Naive B cell (primary cell): ENCODE measurements around the gene MRPL55. TPM values are rescaled to one million over a fixed set of nuclear protein-coding genes. Genes with fewer than 3 reads are reported as not detected.
A peak's percentile ranks its signal among the peaks of the same experiment; 100 is the strongest.

ENCODE experiments used
- ATAC-seq, 2 donors: fragments of 150-1000 bp; cut with Tn5 transposase; 2 replicates each; pipeline ENCODE4 v1.10.0; 2021; ENCODE audit warnings: low read depth in 2 of 2, mild to moderate bottlenecking in 2 of 2, moderate library complexity in 2 of 2
- DNase-seq: peaks from one replicate; pipeline ENCODE4 v3.0.0; 2022
- H3K27ac Mint-ChIP-seq, 6 donors: one replicate each; pipeline ENCODE4 v1.8.0; 2020 to 2022; ENCODE audit warnings: mild to moderate bottlenecking in 6 of 6, mixed read lengths in 6 of 6, moderate library complexity in 5 of 6, inconsistent platforms in 2 of 6
- H3K27me3 Mint-ChIP-seq, 3 donors: one replicate each; pipeline ENCODE4 v1.8.0; 2021 to 2022; ENCODE audit warnings: mixed read lengths in 3 of 3, mild to moderate bottlenecking in 1 of 3
- H3K36me3 Mint-ChIP-seq, 2 donors: one replicate each; pipeline ENCODE4 v1.8.0; 2020 to 2022; ENCODE audit warnings: mixed read lengths in 2 of 2, inconsistent platforms in 1 of 2, mild to moderate bottlenecking in 1 of 2
- H3K4me1 Mint-ChIP-seq, 3 donors: one replicate each; pipeline ENCODE4 v1.8.0; 2020 to 2022; ENCODE audit warnings: mixed read lengths in 3 of 3, inconsistent platforms in 1 of 3, mild to moderate bottlenecking in 1 of 3, moderate library complexity in 1 of 3
- H3K4me3 Mint-ChIP-seq, 8 donors: one replicate each; pipeline ENCODE4 v1.8.0; 2020 to 2022; ENCODE audit warnings: mild to moderate bottlenecking in 8 of 8, mixed read lengths in 8 of 8, moderate library complexity in 8 of 8, inconsistent platforms in 2 of 8
- H3K9me3 Mint-ChIP-seq, 7 donors: one replicate each; pipeline ENCODE4 v1.8.0; 2020 to 2022; ENCODE audit warnings: mixed read lengths in 7 of 7, mild to moderate bottlenecking in 5 of 7, inconsistent platforms in 2 of 7, moderate library complexity in 1 of 7
- polyA plus RNA-seq, 6 donors: library from polyadenylated mRNA; unstranded; fragments of 300-500 nt; fragmentation: Illumina TruSeq; gene quantifications; one replicate each; pipeline ENCODE4 v1.2.3, GENCODE V29; 2021; ENCODE audit warnings: low read depth in 6 of 6

Gene MRPL55
- polyA plus RNA-seq, 6 donors from 2014 or later: 98.2 to 211 (median 121) TPM

- no peaks in the 10 kb centered on the region for H3K27me3 Mint-ChIP-seq
- no peak for DNase-seq
- H3K36me3 Mint-ChIP-seq: no peaks in the 10 kb centered on the region
- H3K4me1 Mint-ChIP-seq: peaks cover 22 to 38% (median 38%) of the 10 kb centered on the region in 3 donors
- H3K4me3 Mint-ChIP-seq: peak overlapping the region in 3 of 8 donors; percentile 3 to 73 (median 71)
- H3K9me3 Mint-ChIP-seq: no peaks in the 10 kb centered on the region
- no peak for ATAC-seq
- no peak overlapping the region for H3K27ac Mint-ChIP-seq
These were observed 29.4 kb downstream of the MRPL55 start for GRCh38 chr1:228079601-228080263.

GRCh38 chr1:228079013-228079412 lies 30.1 kb downstream of the MRPL55 start:
- no peak for ATAC-seq
- Mint-ChIP-seq H3K36me3 (no peaks in the 10 kb centered on the region), H3K27me3 (no peaks in the 10 kb centered on the region), H3K27ac (peak overlapping the region in 2 of 6 donors; percentile 24 to 75), H3K9me3 (no peaks in the 10 kb centered on the region), H3K4me1 (peaks cover 15 to 37% (median 36%) of the 10 kb centered on the region in 3 donors), H3K4me3 (peak overlapping the region in 3 of 8 donors; percentile 61 to 73 (median 71))
- no peak for DNase-seq

GRCh38 chr1:228077565-228078330 lies 31.4 kb downstream of the MRPL55 start:
- H3K27ac Mint-ChIP-seq: peak overlapping the region in 2 of 6 donors; percentile 69 to 77
- no peaks in the 10 kb centered on the region for H3K36me3 Mint-ChIP-seq
- peaks cover 9 to 41% (median 30%) of the 10 kb centered on the region in 3 donors for H3K4me1 Mint-ChIP-seq
- no peaks in the 10 kb centered on the region for H3K27me3 Mint-ChIP-seq
- ATAC-seq (no peak), DNase-seq (no peak)
- H3K4me3 Mint-ChIP-seq: peak overlapping the region in 1 of 8 donors; percentile 52
- no peaks in the 10 kb centered on the region for H3K9me3 Mint-ChIP-seq

GRCh38 chr1:228076796-228077430 lies 32.2 kb downstream of the MRPL55 start:
- ATAC-seq (no peak), DNase-seq (no peak)
- Mint-ChIP-seq H3K27me3 (no peaks in the 10 kb centered on the region), H3K27ac (peak overlapping the region in 3 of 6 donors; percentile 33 to 81 (median 69)), H3K9me3 (no peaks in the 10 kb centered on the region), H3K4me1 (peaks cover 9 to 41% (median 34%) of the 10 kb centered on the region in 3 donors), H3K4me3 (peak overlapping the region in 1 of 8 donors; percentile 36), H3K36me3 (no peaks in the 10 kb centered on the region)

GRCh38 chr1:228075801-228076271 lies 33.3 kb downstream of the MRPL55 start:
- DNase-seq: no peak
- H3K27ac Mint-ChIP-seq: peak overlapping the region in 2 of 6 donors; percentile 24 to 55
- no peaks in the 10 kb centered on the region for H3K27me3 Mint-ChIP-seq
- peak overlapping the region in 1 of 8 donors; percentile 36 for H3K4me3 Mint-ChIP-seq
- ATAC-seq: no peak
- H3K36me3 Mint-ChIP-seq: no peaks in the 10 kb centered on the region
- no peaks in the 10 kb centered on the region for H3K9me3 Mint-ChIP-seq
- H3K4me1 Mint-ChIP-seq: peaks cover 3 to 36% (median 32%) of the 10 kb centered on the region in 3 donors

- Mint-ChIP-seq H3K27ac (no peak overlapping the region), H3K4me1 (peaks cover 3 to 35% (median 35%) of the 10 kb centered on the region in 3 donors)
These were observed 34.0 kb downstream of the MRPL55 start for GRCh38 chr1:228074954-228075730.

GRCh38 chr1:228073857-228074545 lies 35.1 kb downstream of the MRPL55 start:
- ATAC-seq (no peak), DNase-seq (no peak)
- peaks cover 0 to under 1% (median 0%) of the 10 kb centered on the region in 3 donors for H3K27me3 Mint-ChIP-seq
- H3K36me3 Mint-ChIP-seq: no peaks in the 10 kb centered on the region
- peaks cover 3 to 34% (median 28%) of the 10 kb centered on the region in 3 donors for H3K4me1 Mint-ChIP-seq
- peak overlapping the region in 1 of 6 donors; percentile 59 for H3K27ac Mint-ChIP-seq
- no peaks in the 10 kb centered on the region for H3K9me3 Mint-ChIP-seq
- H3K4me3 Mint-ChIP-seq: no peak overlapping the region

More at GRCh38 chr1:228074954-228075730, 34.0 kb downstream of the MRPL55 start:
- Mint-ChIP-seq H3K4me3 (no peak overlapping the region), H3K27me3 (no peaks in the 10 kb centered on the region), H3K36me3 (no peaks in the 10 kb centered on the region), H3K9me3 (no peaks in the 10 kb centered on the region)
- no peak for DNase-seq
- ATAC-seq: no peak

GRCh38 chr1:228073061-228073856 lies 35.8 kb downstream of the MRPL55 start:
- DNase-seq: no peak
- no peak overlapping the region for H3K27ac Mint-ChIP-seq

GRCh38 chr1:228072658-228073043 lies 36.4 kb downstream of the MRPL55 start:
- DNase-seq: no peak
- H3K36me3 Mint-ChIP-seq: no peaks in the 10 kb centered on the region
- H3K4me3 Mint-ChIP-seq: no peak overlapping the region
- H3K4me1 Mint-ChIP-seq: peaks cover under 1 to 29% (median 24%) of the 10 kb centered on the region in 3 donors
- peaks cover 0 to 14% (median 10%) of the 10 kb centered on the region in 3 donors for H3K27me3 Mint-ChIP-seq
- no peaks in the 10 kb centered on the region for H3K9me3 Mint-ChIP-seq
- ATAC-seq: no peak
- H3K27ac Mint-ChIP-seq: no peak overlapping the region

More at GRCh38 chr1:228073061-228073856, 35.8 kb downstream of the MRPL55 start:
- Mint-ChIP-seq H3K4me1 (peaks cover 3 to 31% (median 24%) of the 10 kb centered on the region in 3 donors), H3K36me3 (no peaks in the 10 kb centered on the region), H3K4me3 (no peak overlapping the region), H3K9me3 (no peaks in the 10 kb centered on the region), H3K27me3 (peaks cover 0 to 7% (median 4%) of the 10 kb centered on the region in 3 donors)
- ATAC-seq: no peak

- peak overlapping the region in 1 of 6 donors; percentile 0 for H3K27ac Mint-ChIP-seq
- DNase-seq: no peak
- peaks cover 0 to 20% (median 16%) of the 10 kb centered on the region in 3 donors for H3K27me3 Mint-ChIP-seq
- H3K9me3 Mint-ChIP-seq: no peaks in the 10 kb centered on the region
- peaks cover 0 to 24% (median 24%) of the 10 kb centered on the region in 3 donors for H3K4me1 Mint-ChIP-seq
- ATAC-seq: peak in 1 of 2 donors; percentile 16
- no peaks in the 10 kb centered on the region for H3K36me3 Mint-ChIP-seq
- H3K4me3 Mint-ChIP-seq: no peak overlapping the region
These were observed 37.1 kb downstream of the MRPL55 start for GRCh38 chr1:228071839-228072657.

GRCh38 chr1:228070851-228071250 lies 38.2 kb downstream of the MRPL55 start:
- Mint-ChIP-seq H3K4me3 (no peak overlapping the region), H3K9me3 (no peaks in the 10 kb centered on the region), H3K27ac (peak overlapping the region in 2 of 6 donors; percentile 56 to 85), H3K27me3 (peaks cover 0 to 32% (median 28%) of the 10 kb centered on the region in 3 donors), H3K4me1 (peaks cover 0 to 24% (median 21%) of the 10 kb centered on the region in 3 donors), H3K36me3 (no peaks in the 10 kb centered on the region)
- ATAC-seq (no peak), DNase-seq (no peak)
